H1 (cell line): ENCODE results near the gene MYO9A. TPM values are rescaled to one million over a fixed set of nuclear protein-coding genes. Genes with fewer than 3 reads are reported as not detected.

Experiments
- BCL11A ChIP-seq, 2 experiments: IDR thresholded peaks; one replicate each; pipeline ENCODE4 v1.6.1; 2011; ENCODE audit warnings: low read depth in 2 of 2, low read length in 2 of 2, mild to moderate bottlenecking in 2 of 2
- CBX5 ChIP-seq: fragments of 300-800, 300-1000 bp; sonication (generic); IDR thresholded peaks from 2 replicates; pipeline ENCODE4 v1.7.1; 2016; ENCODE audit warnings: antibody characterized with exemption, low read length, low read depth
- CHD2 ChIP-seq: IDR thresholded peaks from 2 replicates; pipeline ENCODE4 v1.6.1; 2012; ENCODE audit warnings: low read length, improper control_type of control experiment
- CREB1 ChIP-seq: IDR thresholded peaks from 2 replicates; pipeline ENCODE4 v1.6.1; 2012; ENCODE audit warnings: inconsistent platforms
- EZH2 ChIP-seq: fragments of 200-600 bp; sonication (generic); IDR thresholded peaks from 2 replicates; pipeline ENCODE4 v1.7.1; 2012; ENCODE audit warnings: low read depth, mild to moderate bottlenecking, moderate library complexity, low read length, inconsistent platforms; ENCODE audit not compliant: severe bottlenecking
- JUND ChIP-seq: IDR thresholded peaks from 2 replicates; pipeline ENCODE4 v1.6.1; 2011; ENCODE audit warnings: mild to moderate bottlenecking, improper control_type of control experiment, low read length
- POLR2A ChIP-seq, 2 experiments: IDR thresholded peaks; 1 replicate in 1 of 2; 2 replicates in 1 of 2; pipeline ENCODE4 v1.6.1; 2011; ENCODE audit warnings: low read depth in 2 of 2, low read length in 2 of 2, mild to moderate bottlenecking in 2 of 2; ENCODE audit errors: control extremely low read depth in 1 of 2
- SIX5 ChIP-seq: IDR thresholded peaks from 2 replicates; pipeline ENCODE4 v1.6.1; 2011; ENCODE audit warnings: mild to moderate bottlenecking, low read depth, low read length
- SRF ChIP-seq: IDR thresholded peaks from 2 replicates; pipeline ENCODE4 v1.6.1; 2011; ENCODE audit warnings: mild to moderate bottlenecking, low read depth, low read length, moderate library complexity
- polyA plus RNA-seq, 7 experiments: library from polyadenylated mRNA; depleted of rRNA in 3 of 7; stranded (reverse) in 5 of 7; unstranded in 2 of 7; fragments of >200 nt in 5 of 7; fragments of 200-250 nt in 2 of 7; gene quantifications; 1 replicate in 5 of 7; 2 replicates in 1 of 7; 4 replicates in 1 of 7; pipeline versions ENCODE4 v1.2.1 to v1.2.3, GENCODE V29; 2011 to 2013; ENCODE audit warnings: missing spikeins in 2 of 7, mixed read lengths in 2 of 7
- total RNA-seq: library from RNA; stranded (reverse); fragmentation: NEBNext Ultra II Directional; extraction: Animal tissue kit (Norgen Biotek cat#: 25700); gene quantifications from 2 replicates; pipeline ENCODE4 v1.2.1, GENCODE V29; 2021

MYO9A gene
- total and polyA plus RNA-seq, 2 of the 8 experiments (the other 6 are each of a cell fraction or from before 2014, with no cell fraction given) = 3.9 to 26.0 TPM

GRCh38 chr15:72034859-72035650 lies 82.9 kb downstream of the MYO9A start (continued):
- TF ChIP-seq JUND (no peak), SIX5 (no peak), POLR2A (IDR thresholded peaks at IDR 0.05; ENCODE audit: control extremely low read depth in 1 of 2, low read depth in 2 of 2, low read length in 2 of 2) (no peak), CBX5 (no peak), BCL11A (IDR thresholded peaks at IDR 0.05; ENCODE audit: low read depth in 2 of 2, low read length in 2 of 2) (no peak), CREB1 (no peak), EZH2 (no peak), SRF (no peak), CHD2 (no peak)
